ENCODE results near the gene PEX5L.

Gene PEX5L

DNA sequence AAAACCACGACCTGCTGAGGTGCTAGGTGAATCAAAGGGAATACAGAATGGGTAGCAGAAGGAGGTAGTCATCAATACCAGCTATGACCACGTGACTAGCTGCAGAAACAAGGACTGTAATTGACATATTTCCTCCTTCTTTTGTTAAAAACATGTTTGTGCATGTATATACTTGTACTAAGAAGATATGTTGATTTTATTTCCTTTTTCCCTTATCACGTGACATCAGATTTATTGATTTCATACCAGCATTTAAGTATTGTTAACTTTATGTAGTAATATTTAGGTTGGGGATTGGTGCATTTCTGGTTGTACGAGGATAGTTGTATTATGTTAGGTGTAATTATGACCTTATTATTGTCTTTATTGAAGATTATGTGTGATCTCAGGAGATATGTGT lies 36.2 kb downstream of the PEX5L start:
- no peak overlapping the region for H3K9ac ChIP-seq (ENCODE audit: low read length)

GRCh38 chr3:179995406-179995805 lies 41.3 kb downstream of the PEX5L start:
- no peaks in the 10 kb centered on the region for H3K27me3 ChIP-seq (ENCODE audit: low read depth, low read length)
- H3K27ac ChIP-seq (ENCODE audit: low read length) = no peak overlapping the region
- no peaks in the 10 kb centered on the region for H3K4me1 ChIP-seq (ENCODE audit: low read length)
- no peak overlapping the region for H3K4me2 ChIP-seq (ENCODE audit: low read length)
- no peak overlapping the region for H2AFZ ChIP-seq (ENCODE audit: low read depth, low read length)
- no peak overlapping the region for H3K4me3 ChIP-seq (ENCODE audit: low read length)
- H3K9ac ChIP-seq (ENCODE audit: low read length) = no peak overlapping the region
- TF ChIP-seq EZH2phosphoT487 (IDR thresholded peaks at IDR 0.05; ENCODE audit: low read depth) (no peak), CTCF (IDR thresholded peaks at IDR 0.05; ENCODE audit: low read depth, low read length) (no peak)
- H4K20me1 ChIP-seq (ENCODE audit: insufficient read depth, low read length) = no peaks in the 10 kb centered on the region
- no peaks in the 10 kb centered on the region for H3K79me2 ChIP-seq (ENCODE audit: low read length)
- no peaks in the 10 kb centered on the region for H3K9me3 ChIP-seq (ENCODE audit: insufficient read depth, low read length)
- no peaks in the 10 kb centered on the region for H3K36me3 ChIP-seq (replicated peaks; ENCODE audit: low read depth, low read length)

More for the DNA sequence above, 36.2 kb downstream of the PEX5L start:
- no peak overlapping the region for H3K27ac ChIP-seq (ENCODE audit: low read length)
- H3K4me3 ChIP-seq (ENCODE audit: low read length) = no peak overlapping the region
- H3K9me3 ChIP-seq (ENCODE audit: insufficient read depth, low read length) = no peaks in the 10 kb centered on the region
- H3K4me1 ChIP-seq (ENCODE audit: low read length) = no peaks in the 10 kb centered on the region
- TF ChIP-seq CTCF (IDR thresholded peaks at IDR 0.05; ENCODE audit: low read depth, low read length) (no peak), EZH2phosphoT487 (IDR thresholded peaks at IDR 0.05; ENCODE audit: low read depth) (no peak)
- no peaks in the 10 kb centered on the region for H4K20me1 ChIP-seq (ENCODE audit: insufficient read depth, low read length)
- H3K4me2 ChIP-seq (ENCODE audit: low read length) = no peak overlapping the region
- no peaks in the 10 kb centered on the region for H3K27me3 ChIP-seq (ENCODE audit: low read depth, low read length)
- no peaks in the 10 kb centered on the region for H3K79me2 ChIP-seq (ENCODE audit: low read length)
- H2AFZ ChIP-seq (ENCODE audit: low read depth, low read length) = no peak overlapping the region
- no peaks in the 10 kb centered on the region for H3K36me3 ChIP-seq (replicated peaks; ENCODE audit: low read depth, low read length)

- Histone ChIP-seq H3K27ac (ENCODE audit: low read length) (no peak overlapping the region), H3K27me3 (ENCODE audit: low read depth, low read length) (no peaks in the 10 kb centered on the region), H2AFZ (ENCODE audit: low read depth, low read length) (no peak overlapping the region), H3K4me3 (ENCODE audit: low read length) (no peak overlapping the region), H3K4me1 (ENCODE audit: low read length) (no peaks in the 10 kb centered on the region), H3K36me3 (replicated peaks; ENCODE audit: low read depth, low read length) (no peaks in the 10 kb centered on the region), H4K20me1 (ENCODE audit: insufficient read depth, low read length) (no peaks in the 10 kb centered on the region), H3K4me2 (ENCODE audit: low read length) (no peak overlapping the region), H3K79me2 (ENCODE audit: low read length) (no peaks in the 10 kb centered on the region), H3K9ac (ENCODE audit: low read length) (no peak overlapping the region), H3K9me3 (ENCODE audit: insufficient read depth, low read length) (no peaks in the 10 kb centered on the region)
- TF ChIP-seq CTCF (IDR thresholded peaks at IDR 0.05; ENCODE audit: low read depth, low read length) (no peak), EZH2phosphoT487 (IDR thresholded peaks at IDR 0.05; ENCODE audit: low read depth) (no peak)
Measured at GRCh38 chr3:179991883-179992282, 44.9 kb downstream of the PEX5L start.

- H3K79me2 ChIP-seq (ENCODE audit: low read length) = no peaks in the 10 kb centered on the region
- H3K36me3 ChIP-seq (replicated peaks; ENCODE audit: low read depth, low read length) = no peaks in the 10 kb centered on the region
- H3K9ac ChIP-seq (ENCODE audit: low read length) = no peak overlapping the region
- no peaks in the 10 kb centered on the region for H4K20me1 ChIP-seq (ENCODE audit: insufficient read depth, low read length)
- H3K4me3 ChIP-seq (ENCODE audit: low read length) = no peak overlapping the region
- no peak for TF ChIP-seq EZH2phosphoT487 (IDR thresholded peaks at IDR 0.05; ENCODE audit: low read depth)
- TF ChIP-seq CTCF (IDR thresholded peaks at IDR 0.05; ENCODE audit: low read depth, low read length) = no peak
- no peak overlapping the region for H2AFZ ChIP-seq (ENCODE audit: low read depth, low read length)
- H3K4me1 ChIP-seq (ENCODE audit: low read length) = no peaks in the 10 kb centered on the region
- H3K4me2 ChIP-seq (ENCODE audit: low read length) = no peak overlapping the region
- H3K9me3 ChIP-seq (ENCODE audit: insufficient read depth, low read length) = no peaks in the 10 kb centered on the region
- no peaks in the 10 kb centered on the region for H3K27me3 ChIP-seq (ENCODE audit: low read depth, low read length)
- no peak overlapping the region for H3K27ac ChIP-seq (ENCODE audit: low read length)
Measured at GRCh38 chr3:179991104-179991503, 45.6 kb downstream of the PEX5L start.

All from OCI-LY3 (cell line).